ENCODE data around the gene TTC34.

The TTC34 gene, protein sequence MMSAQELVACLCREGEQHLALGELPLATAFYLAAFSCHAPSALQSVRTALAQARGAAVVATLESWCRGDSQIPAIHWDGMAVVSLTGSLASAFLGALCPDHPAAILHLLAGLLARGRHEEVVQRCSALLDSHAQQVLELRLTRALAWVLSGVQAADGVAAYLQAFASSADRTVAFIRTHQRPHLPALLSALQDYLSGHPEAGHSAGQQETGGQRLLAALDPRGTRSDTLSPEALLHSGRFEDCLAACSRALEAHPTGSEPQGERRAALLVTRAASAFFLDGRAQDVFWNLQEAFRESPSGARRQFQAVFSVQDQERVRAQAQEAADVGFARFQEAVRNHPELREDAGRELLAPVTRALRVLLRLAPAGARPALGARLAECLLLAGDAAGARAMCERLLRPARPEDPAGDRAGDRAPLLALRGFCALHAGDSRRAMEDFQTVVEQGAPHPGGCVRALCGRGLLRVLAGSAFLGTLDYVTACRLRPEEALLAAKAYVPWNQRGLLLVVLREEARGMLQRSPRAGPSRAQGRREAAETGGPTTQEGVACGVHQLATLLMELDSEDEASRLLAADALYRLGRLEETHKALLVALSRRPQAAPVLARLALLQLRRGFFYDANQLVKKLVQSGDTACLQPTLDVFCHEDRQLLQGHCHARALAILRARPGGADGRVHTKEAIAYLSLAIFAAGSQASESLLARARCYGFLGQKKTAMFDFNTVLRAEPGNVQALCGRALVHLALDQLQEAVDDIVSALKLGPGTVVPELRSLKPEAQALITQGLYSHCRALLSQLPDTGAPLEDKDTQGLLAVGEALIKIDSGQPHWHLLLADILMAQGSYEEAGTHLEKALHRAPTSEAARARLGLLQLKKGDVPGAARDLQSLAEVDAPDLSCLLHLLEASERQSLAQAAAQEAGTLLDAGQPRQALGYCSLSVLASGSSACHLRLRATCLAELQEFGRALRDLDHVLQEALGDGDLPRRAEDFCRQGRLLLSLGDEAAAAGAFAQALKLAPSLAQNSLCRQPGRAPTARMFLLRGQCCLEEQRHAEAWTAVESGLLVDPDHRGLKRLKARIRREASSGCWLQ

DNA sequence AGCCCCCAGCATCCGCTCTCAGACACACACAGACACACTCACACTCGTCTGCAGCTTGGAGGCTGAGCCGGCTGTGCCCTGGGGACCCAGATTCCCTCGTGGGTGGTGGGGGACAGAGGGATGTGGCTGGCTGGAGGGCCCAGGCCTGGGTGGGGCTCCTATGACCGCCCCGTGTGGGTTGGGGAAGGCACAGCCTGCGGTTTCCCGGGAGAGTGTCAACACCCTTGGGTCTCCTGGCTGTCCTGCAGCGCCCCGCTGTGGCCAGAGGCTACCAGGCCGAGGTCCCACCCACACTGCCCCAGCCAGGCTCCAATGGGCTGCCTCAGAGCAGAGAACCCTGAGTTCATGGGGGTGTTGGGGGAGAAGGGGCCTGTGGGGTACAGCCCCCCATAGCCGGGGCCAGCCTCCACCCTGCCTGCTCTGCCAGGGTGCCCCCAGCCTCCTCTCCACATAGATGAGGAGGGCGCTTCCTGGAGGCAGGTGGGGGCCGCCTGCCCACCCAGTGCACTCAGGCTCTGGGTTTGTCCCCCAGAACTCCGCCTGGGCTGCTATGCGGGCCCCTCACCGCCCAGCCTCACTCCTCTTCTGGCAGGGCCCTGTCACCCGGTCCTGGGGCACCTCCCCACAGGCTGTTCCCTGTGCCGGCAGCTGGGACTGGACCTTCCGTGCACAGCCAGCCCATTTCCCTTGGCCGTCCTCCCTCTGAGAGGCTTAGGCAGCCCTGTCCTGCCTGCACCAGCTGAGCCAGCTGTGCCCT is at the start of gene TTC34:
Gene TTC34, minus strand, starts transcription at position 159 of the 757 bp plus-strand sequence. CDS start 866 bp downstream, outside the sequence.
- peak; percentile 43 to 67 for DNase-seq

DNA sequence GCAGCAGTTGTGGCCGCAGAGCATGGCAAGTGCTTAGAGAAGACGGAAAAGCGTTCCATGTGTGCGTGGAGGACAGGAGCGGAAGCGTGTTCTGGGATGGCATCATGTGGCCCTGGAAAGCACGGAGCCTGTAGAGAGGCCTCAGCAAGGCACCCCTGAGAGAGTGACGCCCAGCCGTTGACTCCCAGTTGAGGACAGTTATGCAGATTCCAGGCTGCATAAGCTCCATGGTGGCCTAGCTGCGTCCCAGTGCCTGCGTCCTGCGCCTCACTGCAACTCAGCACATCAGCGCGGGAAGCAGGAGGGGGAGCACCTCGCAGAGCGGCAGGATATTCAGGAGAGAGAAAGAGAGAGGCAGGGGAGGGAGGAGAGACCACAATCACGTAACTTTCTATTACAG is 49.0 kb upstream of the TTC34 start:
- DNase-seq: no peak

DNA sequence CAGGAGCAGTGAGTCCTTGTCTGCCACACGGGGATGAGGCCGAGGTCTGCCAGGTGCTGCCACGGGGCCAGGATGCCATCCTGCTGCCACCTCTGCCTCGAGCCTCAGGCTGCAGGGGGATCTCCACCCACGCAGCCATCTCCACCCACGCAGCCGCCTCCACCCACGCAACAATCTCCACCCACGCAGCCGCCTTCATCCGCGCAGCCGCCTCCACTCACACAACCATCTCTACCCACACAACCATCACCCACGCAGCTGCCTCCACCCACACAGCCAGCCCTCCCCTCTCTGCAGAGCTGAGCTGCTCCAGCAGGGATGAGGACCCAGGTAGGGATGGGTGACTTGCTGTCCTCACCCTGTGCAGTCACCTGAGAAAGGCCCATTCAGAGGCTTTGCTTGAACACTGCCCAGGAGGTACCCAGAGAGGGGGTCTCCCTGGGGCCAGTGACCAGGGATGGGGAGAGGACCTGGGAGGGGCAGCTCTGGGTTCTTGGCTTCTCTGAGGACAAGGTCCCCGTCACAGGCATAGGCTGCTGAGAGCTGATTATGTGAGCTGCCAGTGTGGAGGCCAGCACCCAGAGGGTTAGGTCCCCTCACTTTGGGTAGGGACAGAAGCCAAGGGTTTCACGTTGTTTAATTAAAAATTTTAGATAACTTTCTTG is 46.6 kb upstream of the TTC34 start:
- no peak for DNase-seq

DNA sequence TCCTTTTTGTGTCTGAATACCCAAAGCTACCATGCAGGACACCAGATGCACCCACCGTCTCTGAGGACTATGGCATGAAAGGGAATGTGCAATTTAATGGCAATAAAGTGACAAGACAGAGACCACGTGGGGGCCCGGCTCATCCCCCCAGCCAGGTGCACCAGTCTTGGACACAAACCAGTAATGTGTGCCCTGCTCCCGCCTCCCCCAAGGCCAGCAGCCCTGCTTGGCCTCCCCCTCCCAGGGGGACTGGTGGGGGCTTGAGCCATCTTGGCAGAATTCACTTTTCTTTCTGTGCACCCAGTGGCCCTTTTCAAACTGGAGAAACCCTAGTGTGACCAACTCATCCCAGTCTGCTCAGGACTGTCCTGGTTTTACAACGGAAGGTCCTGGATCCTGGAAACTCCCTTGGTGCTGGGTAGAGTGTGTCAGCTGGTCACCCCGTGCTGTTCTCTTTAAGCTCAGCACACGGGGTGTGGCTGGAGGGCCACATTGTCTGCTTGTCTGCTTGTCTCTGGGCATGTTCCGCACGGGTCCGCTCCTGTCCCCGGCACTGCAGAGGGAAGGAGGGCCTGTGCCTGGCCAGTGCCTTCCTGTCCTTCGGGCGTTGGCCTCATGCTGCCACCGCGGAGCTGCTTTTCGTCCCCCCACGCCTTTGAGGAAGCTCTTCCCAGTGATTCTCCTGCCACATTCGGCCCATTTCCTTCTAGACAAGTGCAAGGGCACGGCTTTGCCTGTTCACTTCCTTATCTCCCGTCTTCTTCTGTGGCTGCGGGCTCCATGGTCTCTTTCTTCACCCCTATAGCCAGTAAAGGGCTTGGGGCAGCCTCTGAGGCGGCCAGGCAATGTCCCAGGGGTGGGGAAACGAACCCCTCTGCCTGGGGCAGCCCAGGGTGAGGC is 45.8 kb upstream of the TTC34 start:
- no peak for DNase-seq

DNA sequence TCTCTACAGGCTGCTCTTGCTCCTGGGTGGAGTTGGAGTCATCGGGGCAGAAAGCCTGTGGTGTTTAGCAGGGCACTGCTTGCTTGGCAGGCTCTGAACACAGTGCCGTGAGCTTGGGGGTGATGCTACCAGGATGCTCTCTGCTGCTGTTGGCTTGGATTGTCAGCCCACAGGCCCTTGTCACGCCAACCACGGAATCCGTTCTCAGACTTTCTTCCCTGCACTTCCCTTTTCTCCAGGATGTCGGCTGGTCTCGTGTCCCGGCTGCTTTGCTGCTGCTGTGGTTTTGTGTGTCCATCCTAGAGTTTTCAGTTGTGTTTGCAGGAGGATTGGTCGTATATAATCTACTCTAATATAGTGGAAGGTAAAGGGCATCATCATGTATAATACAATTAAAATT is 44.4 kb upstream of the TTC34 start:
- peak; percentile 3 to 8 for DNase-seq

DNA sequence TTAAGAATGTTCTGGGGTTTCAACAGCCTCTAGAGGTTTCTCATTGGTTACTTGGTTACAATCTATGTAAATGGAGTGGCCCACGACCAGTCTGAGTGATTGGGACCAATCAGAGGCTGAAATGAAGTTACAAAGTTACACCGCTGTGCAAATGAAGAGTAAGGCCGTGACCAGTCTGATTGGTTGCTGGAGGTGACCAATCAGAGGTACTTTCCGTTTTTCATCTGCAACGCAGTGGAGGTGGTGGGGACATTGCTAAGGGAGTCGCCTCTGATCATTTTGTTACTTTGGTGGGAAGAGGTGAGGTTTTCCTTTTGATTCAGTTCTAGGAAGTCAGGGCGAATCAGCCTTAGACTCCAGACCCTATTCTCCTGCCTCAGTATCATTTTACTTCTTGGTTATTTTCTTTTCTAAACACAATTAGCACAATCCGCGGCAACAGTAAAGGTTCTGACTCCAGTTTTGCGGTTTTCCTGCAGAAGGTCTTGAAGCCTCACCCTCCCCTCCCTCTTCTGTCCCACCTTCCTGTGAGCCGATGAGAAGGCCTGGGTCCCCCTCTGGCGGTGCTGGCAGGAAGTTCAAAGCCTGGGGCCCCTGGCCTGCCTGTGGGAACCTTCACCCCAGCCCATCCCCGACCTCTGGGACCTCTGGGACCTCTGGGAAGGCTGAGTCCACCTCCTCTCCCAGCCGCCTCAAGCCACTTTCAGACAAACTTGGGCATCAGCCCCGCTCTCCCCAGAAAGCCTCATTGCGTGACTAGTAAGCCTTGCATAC is 38.7 kb upstream of the TTC34 start:
- no peak for DNase-seq

DNA sequence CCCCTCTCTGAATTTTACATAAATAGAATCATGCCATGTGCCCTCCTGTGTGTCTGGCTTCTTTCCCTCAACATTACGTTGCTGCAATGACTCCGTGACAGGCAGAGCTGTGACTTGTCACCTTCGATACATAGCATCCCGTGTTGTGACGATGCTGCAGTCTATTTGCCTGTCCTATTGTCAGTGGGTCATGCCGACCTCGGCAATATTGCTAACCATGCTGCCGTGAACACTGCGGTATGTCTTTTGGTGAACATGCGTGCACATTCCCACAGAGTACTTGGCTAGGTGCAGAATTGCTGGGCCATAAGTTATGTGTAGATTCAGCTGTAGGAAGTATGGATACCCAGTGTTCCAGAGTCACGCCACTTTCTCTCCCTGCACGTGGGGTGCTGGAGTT is 36.3 kb upstream of the TTC34 start:
- no peak for DNase-seq

DNA sequence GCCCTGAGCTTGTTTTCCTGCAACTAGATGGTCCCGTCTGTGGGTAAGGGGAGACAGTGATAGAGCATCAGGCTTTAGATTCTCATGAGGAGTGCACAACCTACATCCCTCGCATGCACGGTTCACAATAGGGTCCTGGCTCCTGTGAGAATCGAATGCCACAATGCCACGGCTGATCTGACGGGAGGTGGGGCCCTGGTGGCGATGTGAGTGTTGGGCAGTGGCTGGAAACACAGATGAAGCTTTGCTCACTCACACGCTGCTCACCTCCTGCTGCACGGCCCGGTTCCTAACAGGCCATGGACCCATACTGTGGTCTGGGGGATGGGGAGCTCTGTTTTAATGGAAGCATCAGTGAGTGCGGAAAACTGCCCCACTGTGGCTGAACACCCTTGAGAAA is 35.8 kb upstream of the TTC34 start:
- no peak for DNase-seq

DNA sequence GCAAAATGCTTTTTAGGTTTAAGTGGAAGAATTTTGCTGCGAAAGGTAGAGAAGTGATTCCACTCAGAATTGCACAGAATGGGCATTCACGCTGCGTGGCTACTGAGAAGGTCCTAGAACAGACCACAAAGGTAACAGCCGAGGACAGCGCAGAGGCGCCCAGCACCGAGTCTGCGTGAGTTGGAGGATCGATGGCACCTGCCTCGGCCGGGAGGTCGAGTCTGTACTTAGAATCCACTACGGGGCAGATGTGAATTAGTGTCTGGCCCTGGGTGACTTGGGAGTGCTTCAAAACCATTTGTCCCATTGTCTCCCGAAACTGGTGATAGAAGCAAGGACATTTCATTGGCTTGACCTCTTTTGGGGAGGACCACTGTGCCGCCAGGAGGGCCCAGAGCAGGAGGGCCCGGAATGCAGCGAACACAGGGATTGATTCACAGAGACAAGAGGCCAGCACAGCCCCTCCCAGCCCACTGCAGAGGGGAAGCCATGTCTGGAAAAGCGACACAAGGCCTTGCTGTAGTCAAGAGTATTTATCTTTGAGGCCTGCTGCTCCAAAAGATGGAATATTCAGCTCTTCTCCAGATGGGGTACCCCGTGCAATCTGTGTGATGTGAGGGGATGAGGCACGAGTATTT is 35.0 kb upstream of the TTC34 start:
- DNase-seq: no peak

DNA sequence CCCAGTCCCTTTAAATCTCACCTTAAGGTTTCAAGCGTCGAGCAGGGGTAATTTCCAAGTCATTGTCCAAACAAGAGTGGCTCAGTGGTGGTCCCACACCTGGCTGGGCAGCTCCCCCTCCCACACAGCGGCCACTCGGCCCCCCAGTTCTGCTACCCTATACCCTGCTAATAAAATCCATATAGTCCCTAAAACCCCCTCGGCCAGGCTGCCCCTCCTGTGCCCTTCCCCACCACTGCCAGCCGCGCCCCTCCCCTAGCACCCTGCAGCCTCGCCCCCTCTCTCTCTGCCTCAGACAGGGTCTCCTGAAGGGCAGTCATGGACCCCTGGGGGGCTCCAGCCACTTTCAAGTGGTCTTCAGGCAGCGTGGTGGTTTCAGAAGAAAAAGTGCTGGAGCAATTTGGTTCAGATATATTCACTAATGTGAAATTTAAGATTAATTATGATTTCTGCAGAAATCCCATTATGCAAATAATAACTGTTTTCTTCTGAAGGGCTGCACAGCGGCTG is 34.2 kb upstream of the TTC34 start:
- DNase-seq: no peak

DNA sequence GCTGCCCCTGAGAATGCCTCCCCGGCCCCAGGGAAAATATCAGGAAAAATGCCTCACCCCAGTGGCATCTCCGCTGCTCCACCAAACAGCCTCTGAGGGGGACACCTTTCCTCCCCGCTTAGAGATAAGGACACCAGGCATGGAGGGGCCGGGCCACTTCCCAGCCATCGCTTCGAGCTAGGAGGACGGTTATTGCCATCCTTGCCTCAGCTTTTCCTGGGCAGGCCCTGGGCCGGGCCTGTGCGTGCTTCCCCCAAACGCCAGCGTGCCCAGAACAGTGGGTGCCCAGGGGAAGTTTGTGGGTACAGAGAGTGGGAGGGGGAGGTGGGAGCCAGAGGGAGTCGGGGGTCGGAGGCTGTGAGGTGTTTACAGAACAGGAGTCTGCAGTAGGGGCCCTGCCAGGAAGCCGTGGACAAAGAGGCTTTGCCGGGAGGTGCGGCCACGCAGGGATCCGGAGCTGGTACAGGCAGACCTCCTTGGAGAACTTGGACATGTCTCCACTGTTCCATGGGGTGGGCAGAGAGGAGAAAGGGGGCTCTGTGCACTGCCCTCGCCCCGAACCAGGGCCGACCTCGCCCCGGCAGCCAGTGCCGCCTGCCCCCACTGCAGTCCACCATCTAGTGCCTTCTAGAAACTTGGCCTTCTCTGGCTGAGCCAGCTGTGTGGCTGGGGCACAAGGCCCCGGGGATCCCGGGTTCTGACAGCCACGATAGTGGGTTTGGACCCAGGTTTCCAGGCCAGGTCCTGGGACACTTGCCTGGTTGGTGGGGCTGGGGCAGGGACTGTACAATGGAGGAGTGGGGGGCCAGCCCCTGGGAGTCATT is 33.5 kb upstream of the TTC34 start:
- DNase-seq: no peak

DNA sequence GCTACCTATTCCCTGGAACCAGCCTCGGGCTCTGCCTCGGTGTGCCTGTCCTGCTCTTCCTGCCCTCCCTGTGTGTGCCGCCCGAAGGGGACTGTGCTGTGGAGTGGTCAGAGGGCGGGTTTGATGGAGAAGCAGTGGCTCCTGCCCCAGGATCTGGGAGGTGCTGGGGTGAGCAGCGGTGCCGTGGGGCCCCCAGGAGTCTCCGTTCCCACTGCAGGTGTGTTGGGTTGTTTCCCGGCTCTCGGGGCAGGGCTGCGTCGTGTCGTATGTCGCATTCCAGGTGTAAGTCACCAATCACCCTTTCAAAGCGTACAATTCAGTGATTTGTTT is 32.6 kb upstream of the TTC34 start:
- no peak for DNase-seq

DNA sequence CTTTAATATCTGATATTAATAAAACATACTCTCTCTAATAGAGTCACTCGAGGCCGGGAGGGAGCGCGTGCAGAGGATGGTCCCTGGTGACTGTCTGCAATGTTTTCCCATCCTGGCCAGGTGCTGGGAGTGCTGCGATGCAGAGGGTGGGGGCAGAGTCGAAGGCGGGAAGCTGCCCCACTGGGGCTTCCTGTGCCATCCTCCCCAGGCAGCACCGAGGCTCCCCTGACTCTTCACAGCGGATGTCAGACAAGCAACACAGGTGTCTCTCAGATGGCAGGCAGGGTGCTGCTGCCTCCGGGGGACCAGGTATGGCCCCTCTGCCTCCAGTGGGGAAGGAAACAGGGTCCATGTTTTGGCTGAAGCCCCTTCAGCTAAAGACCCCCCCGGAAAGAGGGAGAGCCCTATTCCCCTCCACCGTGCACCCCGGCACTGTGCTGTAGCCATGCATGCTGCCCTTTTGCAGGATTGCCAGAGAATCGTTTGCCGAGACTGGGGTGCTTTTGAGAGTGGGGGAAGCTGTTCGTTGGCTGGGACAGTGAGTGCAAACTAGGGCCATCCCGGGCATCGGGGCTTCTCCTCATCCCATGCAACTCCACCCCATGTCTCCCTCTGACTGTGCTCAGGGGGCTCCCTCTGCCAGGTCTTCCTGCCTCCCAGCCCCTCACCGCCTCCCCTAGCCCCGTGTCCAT is 32.1 kb upstream of the TTC34 start:
- DNase-seq: no peak

DNA sequence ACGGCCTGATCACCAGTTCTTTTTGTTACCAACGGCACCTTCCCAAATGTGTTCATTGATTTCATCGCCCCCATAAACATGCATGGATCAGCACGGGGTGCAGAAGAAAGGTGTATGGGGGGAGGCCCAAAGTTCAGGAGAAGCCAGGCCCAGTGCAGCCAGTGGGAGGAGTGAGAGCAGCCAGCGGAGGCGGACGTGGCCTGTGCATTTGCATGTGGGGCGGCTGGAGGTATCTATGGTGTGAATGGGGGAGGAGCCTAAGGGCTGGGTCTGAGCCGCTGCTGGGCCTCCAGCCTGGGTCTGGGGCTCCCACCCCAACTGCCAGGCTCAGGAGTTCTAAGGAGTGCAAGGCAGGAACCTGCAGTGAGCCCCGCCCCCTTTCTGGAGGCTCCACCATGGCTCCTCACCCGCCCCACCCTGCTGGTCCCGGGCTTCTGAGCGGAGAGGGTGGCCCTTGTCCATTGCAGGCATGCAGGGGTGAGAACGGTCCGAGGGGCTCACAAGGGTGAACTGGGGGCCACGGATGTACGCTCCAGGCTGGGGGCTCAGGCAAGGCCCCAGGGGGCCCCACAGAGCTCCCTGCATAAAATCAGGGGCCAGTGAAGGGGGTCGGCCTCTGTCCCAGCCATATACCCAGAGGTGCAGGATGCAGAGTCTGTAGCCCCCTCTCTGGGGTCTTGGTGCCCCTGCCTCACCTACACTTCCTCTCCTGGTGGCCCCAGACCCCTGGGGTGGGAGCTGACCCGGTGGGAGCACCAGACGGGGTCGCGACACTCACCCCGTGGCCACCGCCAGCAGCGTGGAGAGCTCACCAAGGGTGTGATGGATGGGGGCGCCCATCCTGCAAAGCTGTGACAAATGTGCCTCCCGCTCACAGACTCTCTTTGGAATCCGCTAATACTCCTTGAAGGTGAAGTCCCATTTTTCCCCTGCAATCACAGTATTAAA is 31.3 kb upstream of the TTC34 start:
- DNase-seq: no peak

DNA sequence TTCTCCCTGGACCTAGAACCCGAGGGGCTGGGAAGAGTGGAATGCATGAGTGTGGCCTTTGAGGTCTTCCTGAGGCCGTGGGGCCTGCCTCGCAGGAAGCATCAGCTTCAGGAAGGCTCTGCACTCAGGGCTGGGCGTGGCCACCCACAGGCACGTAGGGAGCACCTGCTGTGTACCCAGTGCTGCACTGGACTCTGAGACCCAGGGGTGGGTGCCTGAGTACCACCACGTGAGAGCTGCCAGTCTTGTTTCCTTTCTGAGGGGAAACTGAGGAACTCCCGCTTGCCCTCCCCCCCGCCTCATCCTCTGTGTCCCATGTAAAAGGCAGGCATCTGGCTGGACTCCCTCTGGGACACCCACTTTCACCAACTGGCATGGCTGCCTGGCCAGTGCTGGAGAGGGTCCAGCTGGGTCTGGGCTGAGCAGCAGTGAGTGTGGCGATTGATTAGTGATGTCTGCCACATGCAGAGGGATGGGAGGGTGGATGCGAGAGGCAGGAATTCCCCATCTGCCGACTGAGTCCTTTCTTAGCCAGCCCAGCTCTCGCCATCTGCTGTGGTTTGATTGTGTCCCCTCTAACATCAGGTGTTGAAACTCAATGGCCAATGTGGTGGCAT is 30.2 kb upstream of the TTC34 start:
- DNase-seq: no peak

DNA sequence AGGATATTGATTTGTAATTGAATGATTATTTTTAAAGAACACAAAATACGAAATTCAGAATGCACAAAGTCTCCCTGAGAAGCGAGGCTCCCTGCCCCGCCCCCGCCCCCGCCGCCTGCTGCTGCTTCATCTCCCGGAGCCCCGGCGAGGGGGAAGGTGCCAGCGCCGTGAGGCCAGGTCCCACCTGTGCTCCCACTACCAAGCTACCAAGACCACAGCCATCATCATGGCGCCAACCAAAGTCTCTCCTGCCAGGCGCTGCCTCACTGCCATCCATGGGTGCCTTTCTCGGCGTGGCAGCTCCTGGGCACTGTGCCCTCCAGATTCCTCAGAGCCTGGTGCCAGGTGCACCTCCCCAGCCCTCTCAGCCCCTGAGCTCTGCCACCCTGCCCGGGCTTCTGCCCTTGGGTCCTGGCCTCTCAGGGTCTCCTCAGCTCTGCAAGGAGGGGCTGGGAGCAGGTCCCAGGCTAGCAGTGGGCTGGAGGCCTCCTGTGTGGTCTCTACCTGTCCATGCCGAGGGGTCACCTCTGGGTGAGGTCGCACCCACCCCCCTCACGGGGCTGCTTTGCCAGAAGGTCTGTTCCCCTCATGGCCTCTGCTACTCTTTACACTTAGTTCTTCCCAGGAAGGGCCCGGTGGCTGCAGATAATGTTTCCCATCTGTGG is 29.4 kb upstream of the TTC34 start:
- DNase-seq: no peak
